AG09309 (cell line): ENCODE data around the gene HCRTR2.
A peak's percentile ranks its signal among the peaks of the same experiment; 100 is the strongest.
"Not testable (repeated sequence)": the region's sequence is repeated elsewhere in the genome, so short reads cannot be mapped to it uniquely, and the experiment has no call there.

Source experiments
- DNase-seq: peaks from one replicate; pipeline ENCODE4 v3.0.0-alpha.2; 2010; ENCODE audit warnings: low read depth
- H3K4me3 ChIP-seq: 2 replicates; pipeline ENCODE4 v1.5.1; 2011; ENCODE audit warnings: mild to moderate bottlenecking, low read depth, low read length, moderate library complexity; ENCODE audit not compliant: control insufficient read depth
- TF ChIP-seq, protein P1 (sequence below): IDR thresholded peaks from 2 replicates; pipeline ENCODE4 v1.5.1; 2011; ENCODE audit warnings: mild to moderate bottlenecking, low read depth, low read length, inconsistent platforms; ENCODE audit not compliant: insufficient read depth, control insufficient read depth; ENCODE audit errors: missing control alignments

Gene HCRTR2

DNA sequence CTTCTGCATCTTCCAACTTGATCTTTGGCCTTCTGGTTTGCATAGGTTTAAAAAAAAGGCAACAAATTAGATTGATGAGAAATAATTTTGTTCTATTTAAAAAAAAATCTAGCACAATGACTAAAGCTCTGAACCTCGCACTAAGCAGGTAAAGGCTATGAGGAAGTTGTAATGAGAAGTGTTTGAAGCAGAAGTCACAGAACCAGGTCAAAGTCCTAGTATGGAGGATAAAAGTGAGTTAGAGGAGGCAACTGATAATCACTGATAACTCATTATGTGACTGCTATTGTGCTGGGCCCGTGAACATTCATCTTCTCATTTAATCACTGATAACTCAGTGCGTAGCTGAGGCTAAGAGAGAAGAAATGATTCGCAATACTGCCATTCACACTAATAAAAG, 106.9 kb downstream of the HCRTR2 start:
- no peak overlapping the region for H3K4me3 ChIP-seq
- DNase-seq, result no peak
- TF ChIP-seq, protein P1, sequence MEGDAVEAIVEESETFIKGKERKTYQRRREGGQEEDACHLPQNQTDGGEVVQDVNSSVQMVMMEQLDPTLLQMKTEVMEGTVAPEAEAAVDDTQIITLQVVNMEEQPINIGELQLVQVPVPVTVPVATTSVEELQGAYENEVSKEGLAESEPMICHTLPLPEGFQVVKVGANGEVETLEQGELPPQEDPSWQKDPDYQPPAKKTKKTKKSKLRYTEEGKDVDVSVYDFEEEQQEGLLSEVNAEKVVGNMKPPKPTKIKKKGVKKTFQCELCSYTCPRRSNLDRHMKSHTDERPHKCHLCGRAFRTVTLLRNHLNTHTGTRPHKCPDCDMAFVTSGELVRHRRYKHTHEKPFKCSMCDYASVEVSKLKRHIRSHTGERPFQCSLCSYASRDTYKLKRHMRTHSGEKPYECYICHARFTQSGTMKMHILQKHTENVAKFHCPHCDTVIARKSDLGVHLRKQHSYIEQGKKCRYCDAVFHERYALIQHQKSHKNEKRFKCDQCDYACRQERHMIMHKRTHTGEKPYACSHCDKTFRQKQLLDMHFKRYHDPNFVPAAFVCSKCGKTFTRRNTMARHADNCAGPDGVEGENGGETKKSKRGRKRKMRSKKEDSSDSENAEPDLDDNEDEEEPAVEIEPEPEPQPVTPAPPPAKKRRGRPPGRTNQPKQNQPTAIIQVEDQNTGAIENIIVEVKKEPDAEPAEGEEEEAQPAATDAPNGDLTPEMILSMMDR, result no peak

DNA sequence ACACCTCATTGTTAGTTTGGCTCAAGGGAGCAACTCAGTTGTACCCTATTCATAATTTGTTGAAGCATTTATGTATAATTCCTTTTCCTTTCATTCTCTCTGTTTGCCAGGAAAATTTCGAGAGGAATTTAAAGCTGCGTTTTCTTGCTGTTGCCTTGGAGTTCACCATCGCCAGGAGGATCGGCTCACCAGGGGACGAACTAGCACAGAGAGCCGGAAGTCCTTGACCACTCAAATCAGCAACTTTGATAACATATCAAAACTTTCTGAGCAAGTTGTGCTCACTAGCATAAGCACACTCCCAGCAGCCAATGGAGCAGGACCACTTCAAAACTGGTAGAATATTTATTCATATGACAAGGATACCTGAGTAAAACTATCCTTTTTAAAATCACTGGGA, 107.8 kb downstream of the HCRTR2 start:
- no peak overlapping the region for H3K4me3 ChIP-seq
- TF ChIP-seq, protein P1, result no peak
- DNase-seq, result no peak

DNA sequence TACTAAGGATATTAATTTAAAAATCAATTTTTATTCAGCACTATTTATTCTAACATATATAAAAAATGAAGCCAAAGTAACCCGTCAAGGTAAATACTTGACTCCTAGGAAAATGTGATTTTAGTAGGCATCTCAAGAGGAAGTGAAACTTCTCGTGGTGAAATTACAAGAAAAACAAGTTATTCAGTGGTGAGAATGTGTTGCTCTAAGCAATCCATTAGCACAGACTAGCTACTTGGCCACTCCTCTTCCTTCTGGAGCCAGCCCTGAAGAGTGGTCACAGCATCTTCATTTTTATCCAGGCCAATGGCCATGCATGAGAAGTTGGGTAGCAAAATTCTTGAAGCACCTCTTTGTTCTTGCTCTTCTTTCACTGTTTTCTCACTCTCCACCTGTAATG, 112.5 kb downstream of the HCRTR2 start:
- no peak overlapping the region for H3K4me3 ChIP-seq
- TF ChIP-seq, protein P1, result no peak
- no peak for DNase-seq

DNA sequence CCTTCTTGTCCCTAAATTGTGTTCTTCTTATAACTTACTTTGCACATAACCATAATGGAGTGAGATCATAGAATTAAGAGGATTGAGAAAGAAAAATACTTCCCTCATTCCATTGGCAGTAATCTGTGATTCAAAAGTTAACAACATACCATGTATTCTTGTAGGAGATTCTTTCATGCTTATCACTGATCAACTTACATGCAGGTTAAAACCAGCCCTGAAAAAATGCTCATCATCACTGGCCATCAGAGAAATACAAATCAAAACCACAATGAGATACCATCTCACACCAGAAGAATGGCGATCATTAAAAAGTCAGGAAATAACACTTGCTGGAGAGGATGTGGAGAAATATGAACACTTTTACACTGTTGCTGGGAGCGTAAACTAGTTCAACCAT, 116.4 kb downstream of the HCRTR2 start:
- TF ChIP-seq, protein P1, result no peak
- no peak for DNase-seq
- no peak overlapping the region for H3K4me3 ChIP-seq

DNA sequence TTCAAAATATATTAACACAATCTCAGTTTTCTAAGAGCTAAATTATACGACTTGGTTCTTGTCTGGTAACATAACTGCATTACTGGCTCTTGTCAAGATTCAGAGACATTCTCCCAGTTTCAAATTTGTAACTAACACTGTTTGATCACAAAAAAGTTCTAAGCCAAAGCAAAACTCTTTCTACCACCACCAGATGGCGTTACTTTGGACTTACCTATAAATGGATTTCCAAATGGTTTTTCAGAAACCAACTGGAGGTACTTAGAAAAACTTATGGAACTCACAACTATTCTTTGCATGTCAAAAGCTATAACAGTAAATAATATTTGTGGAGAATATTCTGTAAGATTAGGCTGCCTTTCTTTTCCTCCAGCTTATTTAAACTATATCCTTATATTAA, 118.8 kb downstream of the HCRTR2 start:
- no peak for DNase-seq

DNA sequence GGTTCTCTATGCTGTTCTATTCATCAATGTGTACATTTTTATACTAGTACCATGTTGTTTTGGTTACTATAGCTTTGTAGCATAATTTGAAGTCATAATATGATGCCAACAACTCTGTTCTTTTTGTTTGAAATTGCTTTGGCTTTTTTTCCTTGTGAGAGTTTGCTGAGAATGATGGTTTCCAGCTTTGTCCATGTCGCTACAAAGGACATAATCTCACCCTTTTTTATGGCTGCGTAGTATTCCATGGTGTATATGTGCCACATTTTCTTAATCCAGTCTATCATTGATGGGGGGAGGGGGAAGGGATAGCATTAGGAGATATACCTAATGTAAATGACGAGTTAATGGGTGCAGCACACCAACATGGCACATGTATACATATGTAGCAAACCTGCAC, 122.9 kb downstream of the HCRTR2 start:
- not testable (repeated sequence) for H3K4me3 ChIP-seq, DNase-seq

More for the DNA sequence above, 118.8 kb downstream of the HCRTR2 start:
- no peak overlapping the region for H3K4me3 ChIP-seq
- TF ChIP-seq, protein P1, result peak; percentile 37

DNA sequence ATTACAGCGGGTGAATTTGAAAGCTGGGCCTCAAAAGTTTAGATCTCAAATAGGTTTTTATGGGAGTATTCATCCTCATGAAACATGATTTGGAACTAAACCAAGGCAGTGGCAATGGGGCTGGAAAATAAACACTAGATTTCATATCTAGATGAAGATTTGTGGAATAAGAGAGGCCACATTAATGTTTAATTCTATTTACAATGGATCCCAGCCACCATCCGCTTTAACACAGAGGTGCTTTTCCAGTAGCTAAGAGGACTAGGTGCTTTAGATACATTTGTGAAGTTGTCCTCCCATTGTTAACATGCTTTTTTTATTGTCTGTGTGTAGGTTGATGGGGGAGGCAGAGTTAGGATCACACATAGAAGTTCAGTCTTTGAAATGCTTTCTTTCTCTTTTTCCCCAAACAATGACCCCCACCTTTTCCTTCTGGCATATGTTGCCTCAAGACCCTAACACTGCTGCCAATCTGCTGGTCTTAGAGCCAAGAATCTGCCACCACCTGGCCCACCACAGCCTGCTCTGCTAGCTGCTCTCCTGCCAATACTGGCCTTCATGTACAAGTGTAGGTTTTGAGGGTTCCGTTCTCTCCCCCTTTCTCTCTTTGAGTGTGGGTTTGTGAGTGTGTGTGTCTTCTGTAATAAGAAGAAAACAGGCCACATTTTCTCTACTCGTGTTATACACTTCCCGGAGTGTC, 125.1 kb downstream of the HCRTR2 start:
- no peak overlapping the region for H3K4me3 ChIP-seq
- DNase-seq, result no peak
- TF ChIP-seq, protein P1, result no peak
